ENCODE data around the gene GCN1.

Gene GCN1

GRCh38 chr12:120132863-120133385 lies 61.6 kb downstream of the GCN1 start:
- Histone ChIP-seq H3K4me3 (ENCODE audit: low read length) (no peak overlapping the region), H3K4me1 (ENCODE audit: control insufficient read depth, insufficient read depth, low read length) (no peaks in the 10 kb centered on the region), H3K9ac (ENCODE audit: low read length) (no peak overlapping the region), H3K36me3 (ENCODE audit: control insufficient read depth, insufficient read depth, low read length, severe bottlenecking) (peaks cover 97% of the 10 kb centered on the region), H3K9me3 (ENCODE audit: control insufficient read depth, low read length) (no peaks in the 10 kb centered on the region), H3K27me3 (replicated peaks; ENCODE audit: control insufficient read depth, insufficient read depth, low read length) (no peaks in the 10 kb centered on the region)
- no peak for DNase-seq (ENCODE audit: low read depth)

- peaks cover 2% of the 10 kb centered on the region for H3K4me1 ChIP-seq (ENCODE audit: control insufficient read depth, insufficient read depth, low read length)
- no peak overlapping the region for H3K4me3 ChIP-seq (ENCODE audit: low read length)
- H3K27me3 ChIP-seq (replicated peaks; ENCODE audit: control insufficient read depth, insufficient read depth, low read length), result no peaks in the 10 kb centered on the region
- DNase-seq (ENCODE audit: low read depth), result no peak
- no peak overlapping the region for H3K9ac ChIP-seq (ENCODE audit: low read length)
- peaks cover 97% of the 10 kb centered on the region for H3K36me3 ChIP-seq (ENCODE audit: control insufficient read depth, insufficient read depth, low read length, severe bottlenecking)
- H3K9me3 ChIP-seq (ENCODE audit: control insufficient read depth, low read length), result no peaks in the 10 kb centered on the region
These were observed 62.3 kb downstream of the GCN1 start for GRCh38 chr12:120132054-120132836.

- DNase-seq (ENCODE audit: low read depth), result no peak
- peaks cover 96% of the 10 kb centered on the region for H3K36me3 ChIP-seq (ENCODE audit: control insufficient read depth, insufficient read depth, low read length, severe bottlenecking)
These were observed 63.4 kb downstream of the GCN1 start for GRCh38 chr12:120131116-120131515.

GRCh38 chr12:120130011-120130410 lies 64.5 kb downstream of the GCN1 start:
- Histone ChIP-seq H3K27me3 (replicated peaks; ENCODE audit: control insufficient read depth, insufficient read depth, low read length) (no peaks in the 10 kb centered on the region), H3K4me1 (ENCODE audit: control insufficient read depth, insufficient read depth, low read length) (peaks cover 14% of the 10 kb centered on the region), H3K36me3 (ENCODE audit: control insufficient read depth, insufficient read depth, low read length, severe bottlenecking) (peaks cover 98% of the 10 kb centered on the region), H3K9ac (ENCODE audit: low read length) (no peak overlapping the region), H3K9me3 (ENCODE audit: control insufficient read depth, low read length) (no peaks in the 10 kb centered on the region), H3K4me3 (ENCODE audit: low read length) (no peak overlapping the region)
- no peak for DNase-seq (ENCODE audit: low read depth)

More at GRCh38 chr12:120131116-120131515, 63.4 kb downstream of the GCN1 start:
- Histone ChIP-seq H3K9me3 (ENCODE audit: control insufficient read depth, low read length) (no peaks in the 10 kb centered on the region), H3K27me3 (replicated peaks; ENCODE audit: control insufficient read depth, insufficient read depth, low read length) (no peaks in the 10 kb centered on the region), H3K4me3 (ENCODE audit: low read length) (no peak overlapping the region), H3K9ac (ENCODE audit: low read length) (no peak overlapping the region), H3K4me1 (ENCODE audit: control insufficient read depth, insufficient read depth, low read length) (peaks cover 13% of the 10 kb centered on the region)

GRCh38 chr12:120126635-120127005 lies 67.9 kb downstream of the GCN1 start:
- no peak overlapping the region for H3K9ac ChIP-seq (ENCODE audit: low read length)
- H3K4me1 ChIP-seq (ENCODE audit: control insufficient read depth, insufficient read depth, low read length), result peaks cover 14% of the 10 kb centered on the region
- DNase-seq (ENCODE audit: low read depth), result no peak
- peaks cover 64% of the 10 kb centered on the region for H3K36me3 ChIP-seq (ENCODE audit: control insufficient read depth, insufficient read depth, low read length, severe bottlenecking)
- no peak overlapping the region for H3K4me3 ChIP-seq (ENCODE audit: low read length)
- no peaks in the 10 kb centered on the region for H3K9me3 ChIP-seq (ENCODE audit: control insufficient read depth, low read length)
- H3K27me3 ChIP-seq (replicated peaks; ENCODE audit: control insufficient read depth, insufficient read depth, low read length), result no peaks in the 10 kb centered on the region

- Histone ChIP-seq H3K4me1 (ENCODE audit: control insufficient read depth, insufficient read depth, low read length) (peaks cover 14% of the 10 kb centered on the region), H3K27me3 (replicated peaks; ENCODE audit: control insufficient read depth, insufficient read depth, low read length) (no peaks in the 10 kb centered on the region), H3K9ac (ENCODE audit: low read length) (no peak overlapping the region), H3K9me3 (ENCODE audit: control insufficient read depth, low read length) (no peaks in the 10 kb centered on the region), H3K36me3 (ENCODE audit: control insufficient read depth, insufficient read depth, low read length, severe bottlenecking) (peaks cover 58% of the 10 kb centered on the region), H3K4me3 (ENCODE audit: low read length) (no peak overlapping the region)
- DNase-seq (ENCODE audit: low read depth), result no peak
These were observed 68.5 kb downstream of the GCN1 start for GRCh38 chr12:120125792-120126634.

- DNase-seq (ENCODE audit: low read depth), result no peak
- Histone ChIP-seq H3K9me3 (ENCODE audit: control insufficient read depth, low read length) (no peaks in the 10 kb centered on the region), H3K36me3 (ENCODE audit: control insufficient read depth, insufficient read depth, low read length, severe bottlenecking) (peaks cover 49% of the 10 kb centered on the region), H3K9ac (ENCODE audit: low read length) (no peak overlapping the region), H3K4me3 (ENCODE audit: low read length) (no peak overlapping the region), H3K27me3 (replicated peaks; ENCODE audit: control insufficient read depth, insufficient read depth, low read length) (no peaks in the 10 kb centered on the region), H3K4me1 (ENCODE audit: control insufficient read depth, insufficient read depth, low read length) (peaks cover 15% of the 10 kb centered on the region)
These were observed 69.5 kb downstream of the GCN1 start for GRCh38 chr12:120125029-120125428.

GRCh38 chr12:120121766-120122293 lies 72.7 kb downstream of the GCN1 start:
- H3K4me3 ChIP-seq (ENCODE audit: low read length), result no peak overlapping the region
- peaks cover 17% of the 10 kb centered on the region for H3K36me3 ChIP-seq (ENCODE audit: control insufficient read depth, insufficient read depth, low read length, severe bottlenecking)
- peaks cover 35% of the 10 kb centered on the region for H3K4me1 ChIP-seq (ENCODE audit: control insufficient read depth, insufficient read depth, low read length)
- no peak for DNase-seq (ENCODE audit: low read depth)
- H3K27me3 ChIP-seq (replicated peaks; ENCODE audit: control insufficient read depth, insufficient read depth, low read length), result no peaks in the 10 kb centered on the region
- H3K9me3 ChIP-seq (ENCODE audit: control insufficient read depth, low read length), result no peaks in the 10 kb centered on the region
- no peak overlapping the region for H3K9ac ChIP-seq (ENCODE audit: low read length)

GRCh38 chr12:120121343-120121742 lies 73.2 kb downstream of the GCN1 start:
- Histone ChIP-seq H3K27me3 (replicated peaks; ENCODE audit: control insufficient read depth, insufficient read depth, low read length) (no peaks in the 10 kb centered on the region), H3K4me1 (ENCODE audit: control insufficient read depth, insufficient read depth, low read length) (peaks cover 31% of the 10 kb centered on the region), H3K9me3 (ENCODE audit: control insufficient read depth, low read length) (no peaks in the 10 kb centered on the region), H3K36me3 (ENCODE audit: control insufficient read depth, insufficient read depth, low read length, severe bottlenecking) (peaks cover 13% of the 10 kb centered on the region), H3K9ac (ENCODE audit: low read length) (no peak overlapping the region), H3K4me3 (ENCODE audit: low read length) (no peak overlapping the region)
- DNase-seq (ENCODE audit: low read depth), result no peak

GRCh38 chr12:120119271-120119973 lies 75.1 kb downstream of the GCN1 start:
- peak; percentile 68 for DNase-seq (ENCODE audit: low read depth)
- Histone ChIP-seq H3K36me3 (ENCODE audit: control insufficient read depth, insufficient read depth, low read length, severe bottlenecking) (no peaks in the 10 kb centered on the region), H3K4me3 (ENCODE audit: low read length) (no peak overlapping the region), H3K9me3 (ENCODE audit: control insufficient read depth, low read length) (no peaks in the 10 kb centered on the region), H3K9ac (ENCODE audit: low read length) (no peak overlapping the region), H3K4me1 (ENCODE audit: control insufficient read depth, insufficient read depth, low read length) (peaks cover 41% of the 10 kb centered on the region), H3K27me3 (replicated peaks; ENCODE audit: control insufficient read depth, insufficient read depth, low read length) (no peaks in the 10 kb centered on the region)
